ENCODE results near the gene SLC9A1. TPM values are rescaled to one million over a fixed set of nuclear protein-coding genes. Genes with fewer than 3 reads are reported as not detected.

The SLC9A1 gene
- total RNA-seq, 1 donor from 2014 or later: 5.6 TPM

GRCh38 chr1:27150183-27150582 lies 4.7 kb downstream of the SLC9A1 start:
- DNase-seq: no peak

DNA sequence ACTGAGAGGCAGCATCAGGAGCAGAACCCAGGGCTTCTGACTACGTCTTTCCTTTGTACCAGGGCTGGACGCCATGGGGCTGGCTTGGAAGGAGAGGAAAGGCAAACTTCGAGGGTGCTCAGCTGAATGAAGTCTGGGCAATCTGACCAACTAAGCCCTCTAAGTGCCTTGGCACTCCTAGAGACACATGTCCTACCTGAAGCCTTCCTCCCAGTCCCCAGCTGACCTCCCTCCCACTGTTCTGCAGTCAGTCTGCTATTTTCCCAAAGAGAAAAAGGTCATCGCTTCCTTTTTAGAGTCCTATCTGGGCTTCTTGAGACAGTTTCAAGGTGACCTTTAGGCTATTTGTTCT lies 5.2 kb downstream of the SLC9A1 start:
- no peak for DNase-seq

DNA sequence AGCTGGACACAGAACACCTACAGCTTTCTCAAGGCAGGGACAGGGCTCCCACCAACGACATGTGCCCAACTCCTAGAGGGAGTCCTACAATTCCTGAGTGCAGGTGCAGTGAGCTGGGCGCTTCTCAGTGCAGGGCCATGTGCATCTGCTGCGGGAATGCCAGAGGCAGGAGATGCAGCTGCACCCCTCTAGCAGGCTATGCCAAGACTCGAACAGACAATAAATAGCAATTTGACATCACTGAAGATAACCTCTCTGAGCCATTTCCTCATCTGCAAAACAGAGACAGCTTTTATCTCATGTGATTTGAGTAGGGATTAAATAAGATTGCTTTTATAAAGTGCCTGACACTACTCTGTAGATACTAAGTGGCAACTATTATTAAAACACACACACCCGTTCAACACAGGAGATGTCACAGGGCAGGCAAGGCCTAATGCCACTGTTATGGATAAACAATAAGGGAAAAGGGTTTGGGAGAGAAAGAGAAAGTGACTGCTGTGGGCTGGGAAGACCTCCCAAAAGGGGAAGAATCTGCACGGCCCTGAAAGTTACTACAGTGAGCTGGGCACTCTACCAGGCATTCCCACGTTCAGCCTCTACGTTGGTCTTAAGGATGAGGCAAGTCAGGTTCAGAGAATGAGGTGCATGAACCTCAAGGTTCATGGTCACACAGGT lies 5.7 kb downstream of the SLC9A1 start:
- DNase-seq: no peak

GRCh38 chr1:27148591-27148990 lies 6.3 kb downstream of the SLC9A1 start:
- no peak for DNase-seq

DNA sequence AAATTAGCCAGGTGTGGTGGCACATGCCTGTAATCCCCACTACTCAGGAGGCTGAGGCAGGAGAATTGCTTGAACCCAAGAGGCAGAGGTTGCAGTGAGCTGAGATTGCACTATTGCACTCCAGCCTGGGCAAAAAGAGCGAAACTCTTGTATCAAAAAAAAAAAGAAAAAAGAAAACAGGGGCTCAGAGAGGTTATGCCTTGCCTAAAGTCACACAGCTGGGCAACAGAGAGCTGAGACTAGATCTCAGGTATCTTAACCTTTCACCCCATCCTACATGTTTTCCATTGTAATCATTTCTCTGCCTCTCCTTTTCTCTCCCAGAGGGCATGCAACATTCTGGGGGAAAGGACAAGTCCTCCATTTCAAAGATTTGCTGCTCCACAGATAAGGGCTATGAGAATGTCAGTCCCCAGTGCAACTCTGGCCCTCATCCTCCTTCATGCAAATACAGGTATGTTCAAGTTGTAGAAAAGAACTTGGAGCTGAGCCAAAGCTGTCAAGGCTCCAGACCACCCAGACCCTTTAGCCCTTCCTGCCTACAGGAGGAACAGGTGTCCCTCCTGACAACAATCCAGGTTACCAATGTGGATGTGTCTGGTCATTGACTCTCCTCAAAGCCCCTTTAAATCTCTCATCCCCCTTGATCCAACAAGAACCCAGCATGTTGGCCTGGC lies 6.9 kb downstream of the SLC9A1 start:
- DNase-seq: no peak

DNA sequence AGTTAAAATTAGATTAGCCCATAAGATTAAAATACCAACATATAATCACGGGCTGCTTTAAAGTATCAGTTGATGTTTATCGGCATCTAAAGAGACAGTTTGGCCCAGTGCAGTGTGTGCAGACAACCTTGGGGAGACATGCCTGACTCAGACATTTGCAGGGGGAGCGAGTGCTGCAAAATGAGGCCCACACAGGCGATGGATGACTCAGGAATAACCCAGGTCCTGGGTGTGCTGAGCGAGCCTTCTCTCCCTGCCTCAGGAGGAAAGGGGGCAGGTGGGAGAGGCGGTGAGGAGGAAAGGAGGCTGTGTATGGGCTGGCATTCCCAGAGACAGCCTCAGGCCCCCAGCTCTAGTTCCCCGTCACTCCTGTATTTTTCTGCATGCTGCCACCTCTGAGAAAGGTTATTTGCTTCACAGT lies 9.0 kb downstream of the SLC9A1 start:
- no peak for DNase-seq

GRCh38 chr1:27144920-27145661 lies 9.8 kb downstream of the SLC9A1 start:
- no peak for DNase-seq

DNA sequence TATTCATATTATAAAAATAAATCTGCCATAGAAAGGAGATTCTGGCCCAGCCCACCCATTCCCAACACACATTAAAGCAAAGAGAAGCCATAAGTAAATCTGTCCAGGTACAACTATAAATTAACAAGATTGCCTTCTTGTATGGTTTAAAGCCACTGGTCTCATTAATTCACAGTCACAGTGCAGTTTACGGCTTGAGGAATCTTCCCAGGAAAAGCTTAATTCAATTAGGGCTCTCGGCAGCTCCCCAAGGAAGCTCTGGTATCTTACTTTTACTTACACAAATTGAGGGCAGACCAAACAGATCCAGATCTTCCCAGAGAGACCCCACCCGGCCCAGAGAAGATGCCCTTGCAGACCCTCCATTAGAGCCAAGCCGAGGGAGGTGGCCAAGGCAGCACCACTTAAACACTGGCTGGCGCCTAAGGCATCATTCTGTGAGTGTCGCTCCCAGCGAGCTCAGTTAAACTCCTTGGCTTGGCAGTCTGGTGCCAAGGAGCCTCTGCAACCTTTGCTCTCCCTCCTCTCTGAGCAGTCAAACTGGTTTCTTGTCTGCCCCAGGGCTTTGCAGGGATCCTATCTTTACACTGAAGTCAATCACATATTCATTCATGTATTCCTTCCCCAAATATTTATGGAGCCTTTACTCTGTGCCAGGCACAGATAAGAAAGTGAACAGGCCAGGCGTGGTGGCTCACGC lies 10.7 kb downstream of the SLC9A1 start:
- DNase-seq: no peak

- DNase-seq: no peak
Measured at GRCh38 chr1:27143401-27143800, 11.5 kb downstream of the SLC9A1 start.

GRCh38 chr1:27142464-27142863 lies 12.5 kb downstream of the SLC9A1 start:
- DNase-seq: no peak

DNA sequence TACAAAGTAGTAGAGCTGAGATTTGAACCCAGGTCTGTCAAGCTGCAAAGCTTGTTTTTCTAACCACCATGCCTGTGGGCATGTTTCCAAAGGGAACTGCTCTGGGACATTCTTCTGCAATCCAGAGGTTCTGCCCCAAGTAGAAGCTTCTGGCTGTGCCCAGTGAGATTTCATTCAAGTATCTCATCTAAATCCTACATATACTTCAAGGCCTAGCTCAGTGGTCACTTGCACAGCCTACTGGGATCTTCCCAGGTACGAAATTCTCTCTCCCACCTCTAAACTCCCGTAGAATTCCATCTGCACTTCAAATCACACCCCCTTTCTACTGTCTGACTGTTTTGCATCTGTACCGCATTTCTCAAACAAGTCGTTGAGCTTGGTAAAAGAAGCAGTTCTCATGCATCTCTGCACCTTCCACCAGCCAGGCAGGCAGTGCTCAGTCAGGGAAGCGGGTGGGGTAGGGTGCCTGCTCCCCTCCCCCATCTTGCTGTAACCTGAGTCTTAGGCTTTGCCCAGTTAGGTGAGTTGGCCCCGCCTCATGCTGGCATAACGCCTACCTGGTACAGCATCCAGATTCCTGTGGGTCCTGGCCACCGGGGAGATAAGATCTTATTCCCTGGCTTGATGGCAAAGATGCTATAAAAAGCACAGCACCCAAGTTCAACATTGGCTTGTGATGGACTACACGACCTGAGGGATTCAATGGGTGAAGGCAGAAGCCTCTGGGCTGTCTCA lies 13.5 kb downstream of the SLC9A1 start:
- DNase-seq: no peak

DNA sequence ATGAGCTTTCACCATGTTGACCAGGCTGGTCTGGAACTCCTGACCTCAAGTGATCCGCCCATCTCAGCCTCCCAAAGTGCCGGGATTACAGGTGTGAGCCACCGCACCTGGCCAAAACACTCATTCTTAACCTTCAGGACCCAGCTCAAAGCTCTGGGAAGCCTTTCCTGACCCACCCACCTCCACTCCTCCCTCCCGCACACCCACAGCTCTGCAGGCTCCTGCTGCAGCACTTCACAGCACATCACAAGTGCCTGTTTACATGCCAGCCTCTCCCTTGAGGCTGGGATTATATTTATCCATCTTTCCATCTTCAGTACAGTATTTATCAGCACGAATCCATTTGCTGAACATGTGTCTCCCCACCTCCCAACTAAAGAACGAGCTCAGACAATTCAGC lies 14.9 kb downstream of the SLC9A1 start:
- no peak for DNase-seq

DNA sequence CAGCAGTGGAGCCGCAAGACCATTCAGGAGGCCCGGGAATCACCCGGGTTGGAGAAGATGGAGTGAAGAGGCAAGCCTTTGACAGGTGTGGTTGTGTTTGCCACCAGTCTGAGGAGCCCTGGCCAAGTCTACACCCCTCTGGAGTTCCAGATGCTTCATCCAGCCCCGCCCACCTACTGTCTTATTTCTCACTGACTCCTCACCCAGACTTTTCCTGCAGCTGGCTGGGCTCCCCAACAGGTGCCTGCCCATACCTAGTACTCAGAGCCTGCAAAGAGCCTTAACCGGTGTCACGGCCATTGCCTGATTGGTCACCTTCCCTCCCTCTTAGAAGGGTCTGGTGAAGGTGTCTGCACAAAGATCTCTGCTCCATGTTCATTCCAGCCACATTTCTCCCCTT lies 16.0 kb downstream of the SLC9A1 start:
- no peak for DNase-seq

DNA sequence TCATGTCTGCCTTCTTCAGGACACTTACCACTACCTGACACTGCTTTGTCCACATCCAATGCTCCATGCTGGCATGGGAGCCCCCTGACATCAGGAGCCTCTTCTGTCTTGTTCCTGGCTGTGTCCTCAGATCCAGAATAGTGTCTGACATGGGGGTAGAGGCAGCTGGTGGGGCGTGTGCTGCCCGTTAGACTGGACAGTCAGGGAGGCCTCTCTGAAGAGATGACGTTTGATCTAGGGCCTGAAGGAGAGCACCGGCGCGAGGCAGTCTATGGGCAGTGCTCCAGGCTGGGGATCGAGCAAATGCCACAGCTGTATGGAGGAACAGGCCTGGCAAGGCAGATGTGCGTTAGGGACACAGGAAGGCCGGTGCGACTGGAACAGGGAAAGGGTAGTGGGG lies 16.6 kb downstream of the SLC9A1 start:
- no peak for DNase-seq

DNA sequence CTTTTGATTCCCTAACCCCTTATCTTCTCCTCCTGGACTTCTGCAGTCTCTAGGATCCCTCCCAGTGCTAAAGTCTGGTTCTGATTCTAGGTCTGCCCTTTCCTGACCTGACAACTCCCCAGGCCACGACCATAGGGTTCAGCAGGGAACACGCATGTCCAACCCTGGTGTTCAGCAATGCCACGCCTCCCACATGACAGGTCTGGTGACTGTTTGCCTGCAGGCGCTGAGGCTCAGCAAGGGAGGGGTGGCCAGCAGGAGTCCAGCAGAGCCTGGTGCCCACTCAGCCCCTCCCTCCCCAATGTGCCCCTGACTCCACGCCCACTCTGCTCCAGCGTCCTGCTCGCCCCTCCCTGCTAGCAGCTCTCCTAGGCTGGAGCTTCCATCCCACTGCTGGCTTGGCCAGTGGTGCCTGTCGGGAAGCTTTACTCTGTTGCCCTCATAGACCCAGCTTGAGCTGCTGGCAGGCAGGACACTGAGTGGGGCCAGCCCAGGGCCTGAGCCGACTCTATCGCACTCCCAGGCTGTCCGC lies 17.3 kb downstream of the SLC9A1 start:
- DNase-seq: no peak

DNA sequence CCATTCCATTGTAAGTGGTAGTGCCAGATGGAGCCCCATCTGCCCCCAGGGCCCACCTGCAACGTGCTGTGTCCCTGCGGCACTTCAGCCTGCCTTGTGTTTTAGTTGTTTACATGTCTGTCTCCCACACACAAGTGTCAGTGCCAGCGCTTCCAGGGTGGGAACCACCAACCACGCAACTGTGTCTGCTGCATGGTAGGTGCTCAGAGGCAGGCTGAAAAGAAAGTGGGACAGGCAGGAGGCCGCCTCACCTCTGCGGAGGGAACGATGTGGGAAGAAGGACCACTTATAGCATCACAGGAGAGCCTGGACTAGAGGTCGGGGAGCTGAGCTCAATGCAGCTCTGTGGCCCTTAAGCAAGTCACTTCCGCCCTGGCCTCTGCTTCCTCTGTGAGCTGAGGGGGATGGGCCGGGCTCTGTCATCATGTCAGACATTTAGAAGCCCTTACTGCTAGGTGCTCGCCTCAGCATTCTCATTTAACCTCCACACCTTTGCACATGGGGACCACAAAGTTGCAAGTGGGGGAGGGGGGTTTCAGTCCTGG lies 17.9 kb downstream of the SLC9A1 start:
- DNase-seq: peak; percentile 47

DNA sequence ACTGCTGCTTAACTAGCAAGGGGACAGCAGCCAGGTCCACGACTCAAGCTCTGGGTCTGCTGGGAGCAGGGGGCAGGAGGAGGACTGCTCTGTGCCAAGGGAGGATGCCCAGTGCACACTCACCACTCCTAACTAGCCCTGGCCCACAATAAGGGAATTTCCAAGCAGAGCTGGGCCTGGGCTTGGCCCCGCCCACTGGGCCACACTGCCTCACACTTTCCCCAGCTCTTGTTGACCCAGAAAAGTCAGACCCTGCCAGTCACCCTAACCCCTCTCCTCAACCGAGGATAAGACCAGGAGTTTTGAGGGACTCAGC lies 18.7 kb downstream of the SLC9A1 start:
- DNase-seq: peak; percentile 52

DNA sequence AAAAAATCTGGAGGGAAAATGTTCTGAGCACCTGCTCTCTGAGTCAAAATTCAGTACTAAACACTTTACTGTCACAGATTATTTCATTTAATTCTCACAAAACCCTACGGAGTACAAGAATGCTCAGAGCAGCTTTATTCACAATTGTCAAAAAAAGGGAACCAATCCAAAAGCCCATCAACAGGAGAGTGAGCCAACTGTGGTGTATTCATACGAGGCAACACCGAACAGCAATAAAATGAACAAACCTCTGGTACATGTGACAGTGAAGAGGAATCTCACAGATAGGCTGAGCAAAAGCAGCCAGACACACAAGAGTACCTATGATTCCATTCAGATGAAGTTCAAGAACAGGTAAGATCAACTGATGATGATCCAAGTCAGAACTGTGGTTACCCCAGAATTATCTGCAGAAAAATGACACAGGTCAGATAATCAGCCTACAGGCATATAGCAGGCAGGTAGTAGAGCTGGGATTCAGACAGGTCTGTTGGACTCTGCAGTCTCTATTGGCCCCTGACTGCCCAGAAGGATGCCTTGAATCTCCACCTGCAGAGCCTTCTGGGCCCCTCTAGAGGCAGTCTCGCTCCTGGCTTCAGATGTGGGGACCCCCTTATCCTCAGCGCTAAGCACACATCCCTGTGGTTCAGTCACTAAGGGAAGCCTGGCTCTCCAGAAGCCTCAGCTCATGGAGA lies 19.2 kb downstream of the SLC9A1 start:
- no peak for DNase-seq

DNA sequence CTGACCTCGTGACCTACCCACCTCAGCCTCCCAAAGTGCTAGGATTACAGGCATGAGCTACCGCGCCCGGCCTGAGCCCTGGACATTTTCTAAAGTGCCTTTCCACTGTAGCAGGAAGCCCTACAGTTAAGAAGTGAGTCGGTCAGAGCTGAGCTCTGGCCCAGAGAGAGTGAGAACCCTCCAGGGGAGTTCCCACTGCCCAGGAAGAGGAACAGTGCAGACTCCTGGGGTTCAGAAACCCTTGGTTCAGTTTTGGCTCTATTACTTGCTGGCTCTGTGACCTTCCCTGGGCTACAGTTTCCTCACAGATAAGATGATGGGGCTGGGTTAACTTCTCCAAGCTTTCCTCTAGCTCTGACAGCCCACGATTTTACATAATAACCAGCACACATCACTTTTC lies 20.9 kb downstream of the SLC9A1 start:
- DNase-seq: no peak

- no peak for DNase-seq
Measured at GRCh38 chr1:27133158-27133557, 21.8 kb downstream of the SLC9A1 start.

GRCh38 chr1:27132624-27133023 lies 22.3 kb downstream of the SLC9A1 start:
- DNase-seq: no peak

- no peak for DNase-seq
Measured at GRCh38 chr1:27132147-27132546, 22.8 kb downstream of the SLC9A1 start.

Data from dermis blood vessel endothelial cell (primary cell).